GM23338 (cell line): Measurements from ENCODE around the gene TGFBI.

ENCODE experiments used
- EZH2 ChIP-seq: fragments of 200-600 bp; sonication (generic); IDR thresholded peaks from one replicate; pipeline ENCODE4 v1.8.0; 2017; ENCODE audit warnings: antibody characterized with exemption, mild to moderate bottlenecking, low read depth; ENCODE audit not compliant: unreplicated experiment
- POLR2AphosphoS5 ChIP-seq: IDR thresholded peaks from 2 replicates; pipeline ENCODE4 v1.6.1; 2016; ENCODE audit warnings: antibody characterized with exemption, low read depth

DNA sequence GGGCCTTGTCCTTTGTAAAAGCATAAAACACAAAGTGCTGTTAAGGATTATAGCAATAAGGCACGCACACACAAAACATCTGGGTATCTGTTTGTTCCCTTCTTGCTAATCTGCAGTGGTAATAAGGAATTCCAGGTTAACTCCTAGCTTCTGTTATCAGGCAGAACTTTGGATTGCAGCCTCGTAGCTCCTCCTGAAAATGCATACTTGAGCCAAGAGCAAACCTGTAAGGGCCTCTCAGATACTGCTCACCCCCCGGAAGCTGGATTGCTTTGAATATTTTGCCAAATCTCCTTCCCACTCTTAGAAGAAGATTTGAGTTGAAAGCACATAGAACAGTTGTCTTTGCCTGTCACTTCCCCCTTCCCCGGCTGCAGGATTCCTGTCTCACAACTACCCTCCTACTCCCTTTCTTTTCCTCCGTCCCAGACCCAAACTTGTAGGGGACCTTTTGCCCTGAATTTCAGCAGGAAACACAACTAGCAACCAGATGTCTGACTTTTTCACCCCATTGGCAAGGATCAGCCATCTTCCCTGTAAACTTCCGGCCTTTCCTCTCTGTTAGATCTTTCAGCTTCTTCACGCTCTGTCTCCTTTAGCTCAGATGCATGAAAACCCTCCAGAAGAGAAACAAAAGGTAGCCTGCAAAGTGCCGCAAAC is 75.6 kb downstream of the TGFBI start:
- TF ChIP-seq POLR2AphosphoS5 (no peak), EZH2 (no peak)
